UCSD-AML1 (cell line): Measurements from ENCODE around the gene ASTN1.

ENCODE experiments used
- DNase-seq: peaks from one replicate; lab custom pipeline; 2025; ENCODE audit not compliant: unreplicated experiment; lab: John Stamatoyannopoulos, UW

Gene ASTN1

DNA sequence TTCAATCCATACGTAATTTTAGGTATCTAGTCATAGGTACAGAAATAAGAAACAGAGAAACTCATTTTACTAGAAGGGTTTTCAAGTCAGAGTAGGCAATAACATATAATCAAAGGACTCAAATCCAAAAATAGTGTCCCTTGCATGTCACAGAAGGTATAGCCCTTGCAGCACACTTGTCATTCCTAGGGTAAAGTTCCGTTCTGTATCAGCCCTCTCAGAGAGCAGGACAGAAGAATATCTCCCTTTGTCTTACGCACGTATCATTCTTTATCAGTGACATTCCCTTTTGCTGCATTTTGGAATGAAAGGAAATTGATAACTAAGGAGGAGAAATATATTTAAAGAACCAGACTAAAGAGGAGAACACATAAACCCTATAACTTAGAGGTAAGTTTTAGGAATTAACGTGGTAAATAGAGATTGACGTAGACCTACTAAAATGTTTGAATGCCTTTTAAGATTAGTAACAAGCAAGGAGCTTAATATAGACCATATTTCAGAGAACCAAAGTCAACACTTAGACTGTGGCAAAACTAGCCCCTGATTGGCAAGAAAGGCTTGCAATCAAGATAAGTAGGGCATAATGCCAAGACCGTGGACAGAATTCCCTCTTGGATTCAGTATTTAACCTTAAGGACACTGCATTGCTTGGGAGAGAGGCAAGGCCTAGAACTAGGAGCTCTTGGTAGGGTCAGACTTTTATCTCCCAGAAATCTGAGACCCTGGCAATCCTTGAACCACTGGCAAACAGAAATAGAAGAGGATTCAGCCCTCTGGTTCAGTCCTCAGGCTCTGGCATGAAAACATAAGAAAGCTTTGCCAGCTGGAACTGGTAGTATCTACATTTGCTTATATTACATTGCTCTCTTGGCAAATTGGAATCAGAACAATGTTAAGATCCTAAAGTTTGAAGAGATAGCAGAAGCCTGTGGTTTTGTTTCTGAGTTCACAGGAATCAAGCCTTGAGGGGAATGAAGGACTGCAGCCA lies 232.1 kb downstream of the ASTN1 start:
- no peak for DNase-seq

DNA sequence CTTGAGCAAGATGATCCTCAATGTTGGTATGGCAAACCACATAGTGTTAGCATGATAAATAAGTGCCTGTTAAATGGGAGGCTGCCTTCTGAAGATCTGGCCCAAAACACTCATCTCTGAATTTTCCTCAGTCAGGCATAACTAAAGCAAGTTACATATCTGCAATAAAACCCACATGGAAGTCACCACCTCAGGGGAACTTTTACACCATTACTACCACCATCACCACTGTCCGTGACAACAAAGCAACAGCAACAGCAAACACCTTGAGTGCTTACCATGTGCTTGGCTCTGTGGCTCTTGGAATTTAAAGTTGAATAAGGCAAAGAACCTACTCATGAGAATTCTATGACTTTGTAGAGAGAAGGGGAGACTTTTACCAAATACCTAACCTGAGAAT lies 233.0 kb downstream of the ASTN1 start:
- DNase-seq: no peak

DNA sequence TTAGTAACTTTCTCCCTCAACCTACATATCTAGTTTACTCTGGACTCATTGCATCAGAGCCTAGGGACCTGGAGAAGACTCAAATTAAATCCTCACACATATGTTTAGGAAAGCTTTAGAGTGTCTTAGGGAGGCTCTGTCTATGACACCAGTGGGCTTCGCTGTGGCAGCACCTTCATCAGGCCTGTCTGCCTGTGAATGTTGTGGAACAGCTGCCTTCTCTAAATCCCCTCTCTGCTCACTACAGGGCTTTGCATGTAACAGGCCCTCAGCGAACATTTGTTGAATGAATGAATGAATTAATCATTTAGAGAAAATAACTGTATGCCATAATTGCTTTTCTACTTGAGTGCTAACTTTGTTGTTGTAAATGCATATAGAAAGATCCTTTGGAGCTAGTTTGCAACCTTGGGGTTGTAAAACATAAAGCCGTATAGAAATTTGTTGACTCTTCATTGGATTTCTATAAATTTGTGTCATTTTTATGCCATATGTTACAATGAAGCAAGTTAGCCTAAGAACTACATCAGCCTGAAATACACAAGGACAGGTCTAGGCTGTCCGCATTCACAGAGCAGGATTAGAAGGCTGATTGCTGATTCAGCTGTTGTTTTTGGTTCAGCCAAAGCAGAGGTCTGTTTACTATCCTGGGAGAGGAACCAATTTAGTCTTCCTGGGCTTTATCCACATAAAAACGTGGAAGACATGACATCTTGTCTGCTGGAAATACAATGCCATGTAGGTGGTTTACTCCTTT lies 238.0 kb downstream of the ASTN1 start:
- DNase-seq: no peak

DNA sequence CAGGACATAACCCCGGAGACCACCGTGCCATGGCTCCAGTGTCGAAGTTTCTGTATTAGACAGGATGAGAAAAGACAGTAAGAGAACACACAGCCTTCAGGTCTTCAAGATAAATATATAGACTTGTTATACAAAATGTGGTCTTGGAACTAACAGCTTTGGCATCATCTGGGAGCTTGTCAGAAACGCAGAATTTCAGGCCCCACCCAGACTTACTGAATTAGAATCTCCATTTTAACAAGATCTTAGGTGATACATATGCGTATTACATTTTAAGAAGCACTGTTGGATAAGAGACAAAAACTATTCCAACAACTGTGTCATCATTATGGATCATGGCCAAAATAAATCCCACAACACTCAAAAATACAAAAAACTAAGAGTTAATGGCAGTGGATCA lies 239.3 kb downstream of the ASTN1 start:
- no peak for DNase-seq

DNA sequence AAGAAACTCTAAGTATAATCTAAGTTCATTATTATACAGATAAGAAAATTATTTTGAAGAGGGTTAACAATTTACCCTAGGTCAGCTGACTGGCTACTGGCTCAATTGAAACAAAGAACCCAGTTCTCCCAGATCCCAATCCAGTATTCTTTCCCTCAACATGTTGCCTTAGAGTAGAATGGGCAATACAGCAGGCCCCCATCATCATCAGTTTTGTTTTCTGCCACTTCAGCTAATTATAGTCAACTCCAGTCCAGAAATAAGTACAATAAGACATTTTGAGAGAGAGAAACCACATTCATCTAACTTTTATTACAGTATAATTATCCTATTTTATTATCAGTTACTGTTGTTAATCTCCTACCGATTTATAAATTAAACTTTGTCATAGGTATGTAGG lies 241.2 kb downstream of the ASTN1 start:
- no peak for DNase-seq

DNA sequence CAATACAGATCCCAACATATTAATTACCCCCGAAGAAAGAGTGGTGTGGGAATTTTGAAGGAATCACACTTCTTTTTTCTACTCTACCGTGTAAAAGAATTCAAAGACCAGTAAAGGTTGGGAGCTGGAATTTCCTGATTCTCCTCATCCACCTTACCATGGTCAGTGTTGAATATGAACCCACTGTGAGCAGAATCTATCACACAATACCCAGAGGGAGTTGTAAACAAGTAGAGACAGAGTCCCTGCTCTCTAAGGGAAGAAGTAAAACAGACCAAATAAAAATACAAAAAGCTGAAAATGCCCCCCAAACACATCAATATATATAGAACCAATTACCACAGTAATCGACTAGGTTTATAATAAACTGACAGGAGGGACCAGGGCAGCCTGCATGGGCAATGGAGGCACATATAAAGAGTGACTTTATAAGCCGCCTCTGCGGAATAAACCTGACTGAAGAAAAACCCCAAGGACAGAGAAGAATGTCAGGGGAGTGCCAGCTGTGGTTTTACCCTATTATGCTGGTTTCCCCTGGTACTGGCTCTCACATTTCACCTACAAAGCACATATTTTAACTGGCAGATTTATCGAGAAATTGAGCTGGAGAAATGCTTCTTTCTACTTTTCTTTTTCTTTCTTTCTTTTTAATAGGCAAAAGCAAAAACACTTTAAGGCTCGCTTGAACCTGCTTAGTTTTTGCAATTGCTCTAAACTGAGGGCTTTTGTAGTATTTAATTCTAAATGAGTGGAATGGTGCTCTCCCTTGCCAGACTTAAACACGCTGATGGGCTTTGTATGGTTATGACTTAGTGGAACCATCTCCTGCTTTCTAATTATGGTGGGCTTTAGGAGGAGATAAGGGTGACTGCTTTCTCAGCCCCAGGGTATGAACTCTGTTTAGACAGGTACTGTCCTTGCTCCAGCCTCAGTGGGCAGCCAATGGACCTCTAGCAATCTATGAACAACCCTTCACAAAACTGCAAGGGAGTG lies 244.8 kb downstream of the ASTN1 start:
- DNase-seq: no peak

DNA sequence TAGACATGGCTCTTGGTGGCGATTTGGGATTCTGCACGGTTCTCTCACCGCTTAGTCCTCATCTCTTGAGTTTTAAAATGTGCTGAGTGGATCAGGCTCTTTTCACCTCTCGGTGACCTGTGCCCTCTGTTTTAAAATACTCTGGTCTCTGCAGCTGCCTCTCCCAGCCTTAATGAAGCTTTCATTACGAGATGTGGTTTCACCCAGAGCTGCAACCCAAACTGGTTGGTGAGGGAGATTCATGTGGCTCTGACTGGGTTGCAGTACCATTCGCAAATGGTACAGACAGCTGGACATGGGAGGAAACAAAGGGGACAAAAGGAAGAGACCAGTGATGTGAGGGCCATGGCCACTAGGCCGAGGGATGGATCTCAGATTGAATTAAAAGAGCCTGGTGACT lies 258.9 kb downstream of the ASTN1 start:
- no peak for DNase-seq

DNA sequence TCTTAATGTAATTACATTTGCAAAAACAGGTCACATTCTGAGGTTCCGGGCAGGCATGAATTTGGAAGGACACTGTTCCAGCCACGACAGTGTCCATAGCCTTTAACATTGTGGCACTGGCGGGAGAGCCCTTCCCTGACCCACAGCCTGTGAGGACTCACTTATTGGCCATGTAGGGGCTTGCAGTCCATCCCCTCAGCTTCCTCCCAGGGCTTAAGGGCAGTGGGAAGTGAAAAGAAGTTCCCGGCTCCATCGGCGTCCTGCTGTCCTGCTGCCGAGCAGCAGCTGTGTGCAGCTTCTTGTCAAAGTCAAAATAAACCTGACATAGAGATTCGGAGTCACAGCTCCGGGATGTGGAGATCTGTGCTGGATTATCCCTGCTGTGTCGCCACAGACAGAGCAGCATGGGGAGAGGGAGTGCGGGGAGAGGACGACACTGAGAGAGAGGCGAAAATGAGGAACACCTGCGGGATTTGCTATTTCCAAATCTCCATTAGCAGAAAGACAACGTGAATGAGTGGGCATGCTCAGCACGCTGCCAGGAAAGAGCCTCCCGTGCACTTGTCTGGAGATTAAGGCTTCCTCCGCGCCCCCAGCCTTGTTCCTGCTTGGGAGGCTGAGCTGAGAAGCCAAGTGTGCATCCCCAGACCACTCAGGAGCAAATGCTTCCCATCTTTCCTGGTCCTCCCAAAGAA lies 260.3 kb downstream of the ASTN1 start:
- DNase-seq: no peak

DNA sequence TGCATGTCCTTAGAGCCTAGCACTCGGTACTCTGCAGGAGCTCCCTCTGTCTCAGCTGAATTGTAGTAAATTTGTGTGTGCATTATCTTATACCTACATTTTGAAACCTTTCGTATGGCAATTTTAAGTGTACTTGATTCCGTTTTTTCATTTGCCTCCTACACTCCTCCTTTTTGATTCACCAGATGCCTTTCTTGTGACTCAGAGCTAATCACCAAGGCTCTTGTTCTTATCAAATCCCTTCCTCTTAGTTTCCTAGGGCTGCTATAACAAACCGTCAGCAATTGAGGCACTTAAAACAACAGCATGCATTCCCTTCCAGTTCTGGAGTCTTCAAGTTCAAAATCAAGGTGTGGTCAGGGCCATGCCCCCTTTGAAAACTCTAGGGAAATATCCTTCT lies 261.0 kb downstream of the ASTN1 start:
- no peak for DNase-seq

DNA sequence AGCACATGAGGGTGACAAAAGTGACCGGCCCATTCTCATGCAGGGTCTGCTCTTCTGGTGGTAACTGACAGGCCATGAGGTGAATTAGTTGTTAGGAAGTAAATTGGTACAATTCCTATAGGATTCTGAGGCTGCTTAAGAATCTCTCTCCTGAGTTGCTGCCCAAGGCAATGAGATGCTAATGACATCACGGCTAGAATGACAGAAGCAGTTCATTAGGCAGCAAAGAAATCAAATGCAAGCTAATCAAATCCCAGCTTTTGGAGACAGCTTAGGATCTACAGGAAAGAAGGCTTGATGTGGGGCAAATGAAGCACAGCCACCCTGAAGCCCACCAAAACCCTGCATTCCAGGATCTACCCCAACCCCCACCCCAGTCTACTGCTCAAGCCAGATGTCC lies 265.2 kb downstream of the ASTN1 start:
- no peak for DNase-seq

DNA sequence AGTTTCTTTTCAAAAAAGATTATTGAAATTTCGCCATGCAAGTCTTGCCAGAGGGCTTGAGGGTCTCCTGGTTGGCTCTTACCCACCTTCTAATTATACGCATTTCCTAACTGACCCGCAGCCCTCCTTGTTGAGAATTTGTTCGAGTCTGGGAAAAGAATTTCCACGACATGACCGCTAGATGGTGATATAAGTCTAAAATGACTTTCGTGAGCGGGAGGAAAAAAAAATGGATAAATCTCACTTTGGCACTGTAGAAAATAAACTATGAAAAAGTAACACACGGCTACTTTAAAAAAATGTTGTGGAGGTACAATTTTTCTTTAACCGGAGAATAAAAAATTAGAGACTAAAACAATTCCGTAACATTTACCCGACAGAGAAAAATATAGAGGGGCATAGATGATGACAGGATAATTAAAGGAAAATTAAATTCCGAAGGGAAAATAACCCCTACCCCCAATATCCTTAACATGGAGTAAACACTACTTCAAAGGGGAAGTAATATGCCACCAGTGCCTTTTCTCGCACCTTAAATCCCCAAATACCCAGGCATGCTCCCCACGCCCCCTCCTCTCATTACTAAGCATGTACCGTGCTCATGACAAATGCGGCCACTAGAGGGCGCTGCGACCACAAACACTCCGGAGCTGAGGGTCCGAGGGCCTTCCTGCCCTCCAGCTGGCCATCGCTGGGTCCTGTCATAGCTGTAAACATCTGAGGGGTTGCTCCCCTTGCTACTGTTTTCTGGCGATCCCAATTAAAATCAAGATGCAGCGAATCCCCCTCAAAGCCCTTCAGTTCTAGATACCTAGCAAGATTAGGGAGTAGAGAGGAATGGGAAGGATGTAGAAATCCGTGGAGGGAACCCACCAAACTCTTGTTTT lies 266.9 kb downstream of the ASTN1 start:
- peak; percentile 46 for DNase-seq

DNA sequence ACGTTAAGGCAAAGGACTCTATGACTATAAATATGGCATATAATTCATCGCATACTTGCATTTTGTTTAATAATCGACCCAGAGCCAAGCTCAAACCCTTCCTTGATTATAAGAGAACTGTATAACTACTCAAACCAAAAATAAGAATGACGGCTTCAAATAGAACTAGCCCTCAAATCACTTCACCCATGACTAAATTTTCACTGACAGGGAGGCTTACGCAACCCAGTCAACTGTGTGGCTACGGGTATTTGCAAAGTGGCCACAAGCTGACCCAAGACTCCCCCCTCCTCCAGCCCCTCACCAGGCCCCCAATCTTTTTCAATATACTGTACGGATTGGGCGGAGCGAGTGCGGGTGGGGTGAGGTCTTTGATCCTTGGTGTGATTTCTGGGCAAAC lies 268.3 kb downstream of the ASTN1 start:
- no peak for DNase-seq

DNA sequence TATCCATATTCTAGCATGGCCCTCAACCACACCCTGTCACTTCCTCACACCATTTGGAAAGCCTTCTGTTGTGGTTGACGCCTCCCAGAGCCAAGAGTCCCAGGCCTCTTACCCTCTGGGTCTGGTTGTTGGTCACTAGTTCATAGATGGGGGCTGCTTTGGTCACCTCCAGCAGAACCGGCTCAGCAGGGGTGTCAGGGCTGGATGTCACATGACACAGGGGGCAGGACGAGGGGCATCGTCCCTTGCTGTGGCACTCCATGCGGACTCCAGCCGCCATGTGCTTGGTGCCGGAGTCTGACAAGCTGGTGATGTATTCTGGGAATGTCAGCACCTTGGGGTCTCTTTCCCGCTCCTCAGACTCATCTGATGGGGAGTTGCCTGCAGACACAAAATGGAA lies 270.1 kb downstream of the ASTN1 start:
- no peak for DNase-seq

DNA sequence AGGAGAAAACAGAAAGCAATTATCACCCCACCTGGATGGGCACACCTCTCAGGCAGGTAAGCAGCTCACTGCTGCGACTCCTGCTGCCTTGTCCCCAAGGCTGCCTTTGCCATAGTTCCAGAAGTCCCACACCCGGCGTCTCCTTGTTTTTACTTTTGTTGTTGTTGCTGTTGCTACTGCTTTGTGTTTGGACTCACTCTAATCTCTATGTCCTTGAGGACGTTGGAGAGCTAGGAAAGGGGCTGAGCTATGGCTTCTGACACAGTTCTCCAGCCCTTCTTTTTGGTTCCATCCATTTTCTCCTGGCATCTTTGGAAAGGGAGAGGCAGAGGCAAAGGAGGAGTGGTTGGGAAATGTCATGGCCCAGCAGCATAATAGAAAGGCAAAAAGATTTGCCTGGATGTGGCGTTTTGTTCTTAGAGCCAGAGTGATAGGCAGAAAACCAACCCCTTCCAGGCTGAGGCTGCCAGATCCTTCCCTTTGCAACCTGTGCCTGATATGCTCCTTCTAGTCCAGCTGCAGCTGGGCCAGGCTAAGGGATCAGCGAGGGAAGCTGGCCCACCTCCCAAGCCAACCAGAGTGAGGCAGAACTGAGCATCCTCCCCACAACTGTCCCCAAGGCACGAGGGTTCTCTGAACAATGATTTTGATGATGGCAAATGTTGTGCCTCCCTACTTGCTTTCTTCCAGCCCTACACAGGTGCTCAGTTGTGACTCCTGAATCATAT lies 270.7 kb downstream of the ASTN1 start:
- DNase-seq: no peak

DNA sequence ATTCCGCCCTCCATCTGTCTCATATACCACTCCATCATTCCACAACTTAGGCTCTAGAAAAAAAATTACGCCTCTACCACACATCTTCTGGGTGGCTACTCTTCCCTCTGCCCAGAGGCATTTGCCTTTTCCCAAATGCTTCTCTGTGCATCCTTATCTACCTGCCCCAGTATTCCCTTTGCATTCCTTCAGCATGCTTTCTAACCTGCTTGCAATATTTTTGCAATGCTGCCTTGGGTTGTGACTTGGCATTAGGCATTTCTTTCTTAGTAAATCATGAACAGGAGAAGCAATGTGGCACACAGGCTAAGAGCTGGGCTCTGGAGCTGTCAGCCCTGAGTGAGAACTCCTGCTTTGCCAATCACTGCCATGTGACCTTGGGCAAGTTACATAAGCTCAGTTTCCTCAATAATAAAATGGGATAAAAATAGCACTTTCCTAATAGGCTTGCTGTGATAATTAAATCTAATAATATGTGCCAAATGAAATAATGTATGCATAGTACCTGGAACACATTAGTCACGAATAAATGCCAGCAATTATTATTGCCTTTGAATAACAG lies 276.0 kb downstream of the ASTN1 start:
- DNase-seq: no peak

DNA sequence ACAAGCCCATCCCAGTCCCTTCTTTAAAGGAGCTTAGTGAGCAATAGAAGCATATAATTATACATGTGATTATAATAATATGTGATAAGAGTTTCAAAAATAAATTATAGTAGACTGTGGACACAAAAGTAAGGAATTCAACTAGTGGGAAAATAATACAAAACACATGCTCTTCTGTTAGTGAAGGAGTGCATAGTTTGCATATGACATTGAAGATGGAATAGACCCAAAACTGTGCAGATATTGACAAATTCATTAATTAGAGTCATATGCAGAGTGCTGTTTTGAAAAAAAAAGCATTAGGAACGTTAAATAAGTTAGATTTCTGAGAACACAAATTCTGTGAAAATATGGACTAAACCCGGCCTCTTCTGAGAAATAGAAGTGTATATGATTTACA lies 278.8 kb downstream of the ASTN1 start:
- DNase-seq: no peak

DNA sequence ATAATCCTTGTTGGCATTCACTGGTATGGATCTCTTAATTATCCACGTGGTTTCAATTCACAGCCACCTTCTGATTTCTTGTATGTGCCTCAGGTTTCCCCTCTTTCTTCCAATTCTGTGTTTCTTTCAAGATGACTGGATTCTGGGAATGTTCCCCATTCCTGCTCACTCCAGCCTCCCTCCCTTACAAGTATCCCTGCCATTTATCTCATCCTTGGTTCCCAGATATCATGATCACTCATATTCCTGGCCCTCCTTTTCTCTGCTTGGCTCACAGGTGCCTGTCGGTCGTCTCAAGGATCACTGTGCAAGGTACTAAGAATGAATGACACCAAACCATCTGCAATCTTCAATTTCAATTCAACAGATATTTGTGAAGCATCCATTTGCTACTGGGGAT lies 279.2 kb downstream of the ASTN1 start:
- no peak for DNase-seq

DNA sequence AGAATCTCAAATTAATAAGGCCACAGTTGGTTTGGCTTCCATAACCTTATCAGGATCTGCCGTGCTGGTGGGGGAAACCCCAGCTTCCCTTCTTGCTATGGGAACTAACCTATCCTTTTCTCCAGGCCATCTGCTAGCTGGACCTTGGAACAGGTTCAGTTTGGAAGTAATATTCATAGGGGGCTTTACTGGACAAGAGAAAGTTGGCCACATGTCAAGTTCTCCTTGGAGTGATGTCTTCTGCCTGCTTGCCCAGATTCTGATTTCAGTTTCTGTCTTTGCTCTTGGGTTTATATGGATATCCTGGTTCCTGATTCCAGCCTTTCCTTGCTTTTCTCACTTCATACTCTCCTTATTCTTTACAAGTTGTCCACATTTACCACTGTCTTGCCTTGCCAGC lies 279.6 kb downstream of the ASTN1 start:
- no peak for DNase-seq
